ENCODE data around the gene SIX4.

SIX4 gene

DNA sequence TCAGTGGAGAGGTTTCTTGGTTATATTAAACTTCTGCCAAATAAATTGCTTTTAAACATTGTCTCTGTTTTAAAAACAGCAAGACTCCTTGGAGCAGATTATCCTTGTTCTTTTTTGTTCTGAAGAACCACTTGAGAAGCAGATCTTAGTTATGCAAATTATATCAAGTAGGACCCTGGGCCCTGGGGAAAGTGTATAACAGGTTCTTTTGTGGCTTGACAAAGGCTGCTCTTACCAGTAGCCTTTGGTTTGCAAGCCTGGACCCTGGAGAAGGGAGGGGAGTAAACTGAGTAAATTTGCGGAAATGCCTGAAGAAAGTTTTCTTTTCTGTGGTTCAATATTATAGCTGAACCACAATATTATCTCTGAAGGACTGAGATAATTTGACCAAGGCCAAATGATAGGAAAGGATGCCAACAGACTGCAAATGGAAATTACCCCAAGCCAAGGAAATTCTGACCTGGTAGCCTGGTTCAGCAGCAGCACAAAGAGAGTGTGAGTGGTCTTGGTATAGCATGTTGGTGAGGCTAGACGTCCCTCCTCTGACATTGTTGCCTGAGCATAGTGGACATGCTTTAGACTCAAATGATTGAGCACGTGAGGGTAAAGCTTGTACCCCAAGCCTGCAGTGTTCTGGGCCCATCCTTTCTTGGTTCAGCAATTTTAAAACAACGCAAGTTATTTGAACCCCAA is 44.4 kb downstream of the SIX4 start:
- no peak for DNase-seq
- H3K36me3 Mint-ChIP-seq (ENCODE audit: low read depth): peaks cover 5% of the 10 kb centered on the region
- TF ChIP-seq, protein P1, sequence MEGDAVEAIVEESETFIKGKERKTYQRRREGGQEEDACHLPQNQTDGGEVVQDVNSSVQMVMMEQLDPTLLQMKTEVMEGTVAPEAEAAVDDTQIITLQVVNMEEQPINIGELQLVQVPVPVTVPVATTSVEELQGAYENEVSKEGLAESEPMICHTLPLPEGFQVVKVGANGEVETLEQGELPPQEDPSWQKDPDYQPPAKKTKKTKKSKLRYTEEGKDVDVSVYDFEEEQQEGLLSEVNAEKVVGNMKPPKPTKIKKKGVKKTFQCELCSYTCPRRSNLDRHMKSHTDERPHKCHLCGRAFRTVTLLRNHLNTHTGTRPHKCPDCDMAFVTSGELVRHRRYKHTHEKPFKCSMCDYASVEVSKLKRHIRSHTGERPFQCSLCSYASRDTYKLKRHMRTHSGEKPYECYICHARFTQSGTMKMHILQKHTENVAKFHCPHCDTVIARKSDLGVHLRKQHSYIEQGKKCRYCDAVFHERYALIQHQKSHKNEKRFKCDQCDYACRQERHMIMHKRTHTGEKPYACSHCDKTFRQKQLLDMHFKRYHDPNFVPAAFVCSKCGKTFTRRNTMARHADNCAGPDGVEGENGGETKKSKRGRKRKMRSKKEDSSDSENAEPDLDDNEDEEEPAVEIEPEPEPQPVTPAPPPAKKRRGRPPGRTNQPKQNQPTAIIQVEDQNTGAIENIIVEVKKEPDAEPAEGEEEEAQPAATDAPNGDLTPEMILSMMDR (IDR thresholded peaks at IDR 0.05): no peak
- H3K27ac Mint-ChIP-seq: no peak overlapping the region
- no peak overlapping the region for H3K4me3 Mint-ChIP-seq
- H3K27me3 Mint-ChIP-seq (ENCODE audit: low read depth, poor library complexity): no peaks in the 10 kb centered on the region
- H3K4me1 Mint-ChIP-seq: peaks cover 10% of the 10 kb centered on the region
- peaks cover 19% of the 10 kb centered on the region for H3K9me3 Mint-ChIP-seq

DNA sequence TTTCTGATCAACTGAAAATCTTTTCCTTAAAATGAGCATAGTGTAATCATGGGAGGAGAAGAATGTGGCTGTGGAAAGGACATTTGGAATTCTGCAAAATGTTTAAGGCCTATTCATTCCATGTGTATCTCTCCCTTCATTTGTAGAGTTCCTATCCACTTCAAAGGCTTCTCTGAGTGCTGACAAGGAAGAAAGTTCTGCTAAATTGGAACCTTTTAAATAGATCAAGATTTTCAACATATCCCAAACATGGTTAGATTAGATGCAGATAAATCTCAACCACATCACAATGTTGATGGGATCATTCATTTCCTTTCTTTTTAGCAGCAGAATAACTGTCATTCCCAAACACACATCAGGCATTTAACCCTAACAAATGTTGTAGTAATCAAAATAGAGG is 46.5 kb downstream of the SIX4 start:
- DNase-seq: no peak
- no peaks in the 10 kb centered on the region for H3K36me3 Mint-ChIP-seq (ENCODE audit: low read depth)
- TF ChIP-seq, protein P1 (IDR thresholded peaks at IDR 0.05): no peak
- H3K9me3 Mint-ChIP-seq: peaks cover 10% of the 10 kb centered on the region
- no peak overlapping the region for H3K4me3 Mint-ChIP-seq
- H3K27me3 Mint-ChIP-seq (ENCODE audit: low read depth, poor library complexity): no peaks in the 10 kb centered on the region
- peaks cover 6% of the 10 kb centered on the region for H3K4me1 Mint-ChIP-seq
- H3K27ac Mint-ChIP-seq: no peak overlapping the region

DNA sequence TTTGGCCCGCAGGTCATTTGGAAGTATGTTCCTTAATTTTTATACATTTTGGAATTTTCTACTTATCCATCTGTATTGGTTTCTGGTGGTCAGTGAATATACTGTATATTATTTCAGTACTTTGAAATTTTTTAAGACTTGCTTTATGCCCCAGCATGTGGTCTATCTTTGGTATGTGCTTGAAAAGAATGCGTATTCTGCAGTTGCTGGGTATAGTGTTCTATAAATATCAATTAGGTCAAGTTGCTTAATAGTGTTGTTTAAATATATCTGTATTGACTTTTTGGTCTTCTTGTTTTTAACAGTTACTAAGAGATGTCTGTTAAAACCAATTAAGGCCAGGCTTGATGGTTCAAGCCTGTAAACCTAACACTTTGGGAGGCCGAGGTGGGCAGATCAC is 53.2 kb downstream of the SIX4 start:
- Mint-ChIP-seq H3K27ac (no peak overlapping the region), H3K27me3 (ENCODE audit: low read depth, poor library complexity) (no peaks in the 10 kb centered on the region), H3K4me1 (peaks cover 2% of the 10 kb centered on the region), H3K36me3 (ENCODE audit: low read depth) (peaks cover 8% of the 10 kb centered on the region), H3K9me3 (peaks cover 15% of the 10 kb centered on the region), H3K4me3 (no peak overlapping the region)
- TF ChIP-seq, protein P1 (IDR thresholded peaks at IDR 0.05): no peak
- DNase-seq: no peak

DNA sequence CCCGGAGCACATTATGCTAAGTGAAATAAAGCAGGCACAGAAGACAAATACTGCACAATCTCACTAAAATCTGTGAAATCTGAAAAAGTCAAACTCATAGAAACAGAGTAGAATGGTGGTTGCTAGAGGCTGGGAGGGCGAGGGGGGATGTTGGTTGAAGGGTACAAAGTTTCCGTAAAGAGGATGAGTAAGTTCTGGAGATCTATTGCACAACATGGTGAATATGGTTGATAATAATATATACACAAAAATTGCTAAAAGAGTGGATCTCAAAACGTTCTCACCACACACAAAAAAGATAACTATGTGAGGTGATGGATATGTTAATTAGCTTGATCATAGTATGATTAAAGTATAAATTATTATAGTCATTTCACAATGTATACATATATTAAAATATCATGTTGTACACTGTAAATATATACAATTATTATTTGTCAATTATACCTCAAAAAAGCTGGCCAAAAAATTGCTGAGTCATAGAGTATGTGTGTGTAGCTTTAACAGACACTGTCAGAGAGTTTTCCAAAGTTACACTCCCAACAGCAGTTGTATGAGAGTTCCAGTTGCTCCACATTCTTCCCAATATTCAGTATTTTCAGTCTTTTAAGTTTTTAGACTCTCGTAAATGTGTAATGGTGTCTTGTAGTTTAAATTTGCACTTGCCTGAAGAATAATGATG is 55.6 kb downstream of the SIX4 start:
- Mint-ChIP-seq H3K9me3 (peaks cover 15% of the 10 kb centered on the region), H3K27me3 (ENCODE audit: low read depth, poor library complexity) (no peaks in the 10 kb centered on the region), H3K4me1 (peaks cover 5% of the 10 kb centered on the region), H3K4me3 (no peak overlapping the region), H3K36me3 (ENCODE audit: low read depth) (peaks cover 8% of the 10 kb centered on the region), H3K27ac (no peak overlapping the region)
- TF ChIP-seq, protein P1 (IDR thresholded peaks at IDR 0.05): no peak
- DNase-seq: no peak

DNA sequence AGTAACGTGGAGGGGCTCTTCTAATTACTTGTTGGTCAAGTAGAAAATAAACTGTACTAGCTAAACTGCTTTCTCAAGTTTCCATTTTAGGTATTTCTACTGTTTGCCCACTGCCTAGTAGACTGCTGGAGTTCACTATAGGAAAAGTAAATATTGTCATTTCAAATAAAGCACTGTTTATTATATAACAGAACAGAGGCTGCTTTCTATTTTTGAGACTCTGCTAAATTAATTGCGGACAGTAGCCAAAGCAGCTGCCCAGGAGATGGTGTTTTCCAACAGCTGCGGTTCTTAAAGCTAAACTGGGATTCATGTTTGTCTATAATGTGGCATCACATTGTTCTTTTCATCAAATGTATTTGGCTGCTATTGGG is 59.0 kb downstream of the SIX4 start:
- no peak for DNase-seq
- Mint-ChIP-seq H3K27ac (no peak overlapping the region), H3K36me3 (ENCODE audit: low read depth) (peaks cover 8% of the 10 kb centered on the region), H3K4me1 (peaks cover 18% of the 10 kb centered on the region), H3K9me3 (peaks cover 8% of the 10 kb centered on the region), H3K27me3 (ENCODE audit: low read depth, poor library complexity) (no peaks in the 10 kb centered on the region), H3K4me3 (no peak overlapping the region)
- TF ChIP-seq, protein P1 (IDR thresholded peaks at IDR 0.05): no peak

DNA sequence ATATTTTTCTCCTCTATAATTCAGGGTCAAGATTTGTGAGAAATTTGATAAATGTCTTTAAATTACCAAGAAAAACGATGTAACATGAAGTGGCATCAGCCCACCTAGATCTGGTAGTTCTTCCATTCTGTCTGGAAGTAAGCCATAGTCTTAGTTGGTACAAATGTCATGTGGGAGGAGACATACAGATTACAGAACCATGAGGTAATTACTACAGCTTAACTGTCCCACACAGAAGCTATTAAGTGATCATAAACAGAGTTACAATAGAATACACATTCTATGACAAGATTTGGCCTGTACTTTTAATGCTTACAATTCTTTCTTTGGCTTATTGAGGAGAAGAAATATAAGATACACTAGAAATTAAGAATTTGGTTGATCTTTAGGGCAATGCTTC is 61.2 kb downstream of the SIX4 start:
- DNase-seq: no peak
- Mint-ChIP-seq H3K4me3 (no peak overlapping the region), H3K9me3 (no peaks in the 10 kb centered on the region), H3K4me1 (peaks cover 40% of the 10 kb centered on the region), H3K27ac (no peak overlapping the region), H3K36me3 (ENCODE audit: low read depth) (no peaks in the 10 kb centered on the region), H3K27me3 (ENCODE audit: low read depth, poor library complexity) (no peaks in the 10 kb centered on the region)
- TF ChIP-seq, protein P1 (IDR thresholded peaks at IDR 0.05): no peak
